Keratinocyte (primary cell): ENCODE results near the gene MAGI2. TPM values are rescaled to one million over a fixed set of nuclear protein-coding genes. Genes with fewer than 3 reads are reported as not detected.

Experiments
- DNase-seq: peaks from one replicate; pipeline ENCODE4 v3.0.0-alpha.2; 2011; ENCODE audit warnings: low read depth, missing footprints, low spot score
- FAIRE-seq: peaks from 2 replicates; lab custom pipeline; 2011; peaks lifted over from hg19 to GRCh38; lab: Jason Lieb, UNC
- H2AFZ ChIP-seq: 2 replicates; pipeline ENCODE4 v1.6.0; 2012; ENCODE audit warnings: low read length, control low read depth, inconsistent platforms; ENCODE audit not compliant: control insufficient read depth
- H3K27ac ChIP-seq: 2 replicates; pipeline ENCODE4 v1.5.1; 2011; ENCODE audit warnings: low read length; ENCODE audit not compliant: control insufficient read depth, insufficient read depth
- H3K27me3 ChIP-seq: 3 replicates; pipeline ENCODE4 v1.6.0; 2011; ENCODE audit warnings: low read length; ENCODE audit not compliant: control insufficient read depth, insufficient read depth; ENCODE audit errors: extremely low read depth
- H3K36me3 ChIP-seq, 2 experiments: 2 replicates in 1 of 2; 3 replicates in 1 of 2; pipeline ENCODE4 v1.5.1; 2011; ENCODE audit warnings: low read length in 2 of 2, mild to moderate bottlenecking in 1 of 2; ENCODE audit not compliant: control insufficient read depth in 2 of 2, insufficient read depth in 2 of 2; ENCODE audit errors: extremely low read depth in 1 of 2
- H3K4me1 ChIP-seq: 3 replicates; pipeline ENCODE4 v1.5.1; 2011; ENCODE audit warnings: low read length; ENCODE audit not compliant: control insufficient read depth, insufficient read depth; ENCODE audit errors: extremely low read depth
- H3K4me2 ChIP-seq: 3 replicates; pipeline ENCODE4 v1.6.0; 2011; ENCODE audit warnings: low read depth, low read length; ENCODE audit not compliant: control insufficient read depth, insufficient read depth; ENCODE audit errors: extremely low read depth
- H3K4me3 ChIP-seq, 3 experiments: fragments of 200-600 bp in 1 of 3; sonication (generic) in 1 of 3; 2 replicates in 2 of 3; 3 replicates in 1 of 3; pipeline ENCODE4 v1.5.1; 2011 to 2016; ENCODE audit warnings: low read length in 3 of 3, mild to moderate bottlenecking in 3 of 3, control low read depth in 2 of 3, inconsistent platforms in 1 of 3, low read depth in 1 of 3, mixed read lengths in 1 of 3, mixed run types in 1 of 3, moderate library complexity in 1 of 3; ENCODE audit not compliant: control insufficient read depth in 2 of 3, insufficient read depth in 2 of 3; ENCODE audit errors: extremely low read depth in 1 of 3
- H3K79me2 ChIP-seq: 2 replicates; pipeline ENCODE4 v1.6.0; 2012; ENCODE audit warnings: low read length; ENCODE audit not compliant: control insufficient read depth, insufficient read depth
- H3K9ac ChIP-seq: 3 replicates; pipeline ENCODE4 v1.6.0; 2011; ENCODE audit warnings: low read length; ENCODE audit not compliant: control insufficient read depth, insufficient read depth; ENCODE audit errors: extremely low read depth
- H3K9me1 ChIP-seq: 3 replicates; pipeline ENCODE4 v1.6.0; 2011; ENCODE audit warnings: low read length; ENCODE audit not compliant: control insufficient read depth, insufficient read depth; ENCODE audit errors: extremely low read depth
- H3K9me3 ChIP-seq: 2 replicates; pipeline ENCODE4 v1.5.1; 2012; ENCODE audit warnings: low read depth, low read length; ENCODE audit not compliant: control insufficient read depth
- H4K20me1 ChIP-seq: 3 replicates; pipeline ENCODE4 v1.6.0; 2011; ENCODE audit warnings: low read length; ENCODE audit not compliant: control insufficient read depth, insufficient read depth; ENCODE audit errors: extremely low read depth
- EZH2 ChIP-seq: IDR thresholded peaks from one replicate; pipeline ENCODE4 v1.6.1; 2012; ENCODE audit warnings: inconsistent platforms, mild to moderate bottlenecking, low read length, moderate library complexity
- dilution Hi-C: fragments of 300-500 bp; cut with MboI; formaldehyde crosslinking; loops from one replicate; pipeline ENCODE4 v1.7.0; 2020; ENCODE audit warnings: low sequenced_read_pairs; ENCODE audit not compliant: extremely low pct_ligation_motif_present
- polyA plus RNA-seq, 5 experiments: library from polyadenylated mRNA; depleted of rRNA in 3 of 5; stranded (reverse) in 3 of 5; stranded (forward) in 1 of 5; unstranded in 1 of 5; fragments of >200 nt; gene quantifications; 1 replicate in 1 of 5; 2 replicates in 3 of 5; 3 replicates in 1 of 5; pipeline versions ENCODE4 v1.2.1 to v1.2.3, GENCODE V29; 2011 to 2012; ENCODE audit warnings: missing spikeins in 2 of 5, low read depth in 1 of 5, low replicate concordance in 1 of 5
- TF ChIP-seq, protein P1 (sequence below), 3 experiments: IDR thresholded peaks in 1 of 3; conservative IDR thresholded peaks in 1 of 3; optimal IDR thresholded peaks in 1 of 3; 2 replicates in 2 of 3; 3 replicates in 1 of 3; pipeline versions ENCODE3 to v1.5.1; 2011; ENCODE audit warnings: low read length in 3 of 3, mild to moderate bottlenecking in 3 of 3, moderate library complexity in 2 of 3, control low read depth in 1 of 3, inconsistent platforms in 1 of 3; ENCODE audit not compliant: insufficient read depth in 2 of 3; ENCODE audit errors: extremely low read depth in 1 of 3

The MAGI2 gene
- polyA plus RNA-seq, 1 donor (not counting 4 experiments of a cell fraction or from before 2014, with no cell fraction given), result 0.07 TPM

DNA sequence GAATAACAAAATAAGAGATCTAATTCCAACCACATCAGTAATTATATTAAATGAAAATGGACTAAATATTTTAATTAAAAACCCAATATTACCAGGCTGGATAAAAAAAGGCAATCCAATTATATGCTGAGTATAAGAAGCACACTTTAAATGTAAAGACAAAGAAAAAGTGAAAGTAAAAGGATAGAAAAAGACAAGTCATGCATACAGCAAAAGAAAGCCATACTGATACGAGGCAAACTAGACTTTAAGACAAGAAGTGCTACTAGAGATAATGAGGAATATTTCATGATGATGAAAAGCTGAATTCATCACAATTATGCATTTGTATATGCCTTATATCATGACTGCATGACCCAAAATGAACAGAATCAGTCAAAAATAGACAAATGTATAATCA, 1026.3 kb downstream of the MAGI2 start:
- Histone ChIP-seq H3K9me3 (no peaks in the 10 kb centered on the region), H3K27me3 (no peaks in the 10 kb centered on the region), H2AFZ (no peak overlapping the region), H3K27ac (no peak overlapping the region), H3K9ac (no peak overlapping the region), H3K4me1 (no peaks in the 10 kb centered on the region), H3K79me2 (no peaks in the 10 kb centered on the region), H3K4me2 (no peak overlapping the region), H4K20me1 (no peaks in the 10 kb centered on the region), H3K36me3 (no peaks in the 10 kb centered on the region), H3K9me1 (no peaks in the 10 kb centered on the region), H3K4me3 (no peak overlapping the region)
- TF ChIP-seq, protein P1, sequence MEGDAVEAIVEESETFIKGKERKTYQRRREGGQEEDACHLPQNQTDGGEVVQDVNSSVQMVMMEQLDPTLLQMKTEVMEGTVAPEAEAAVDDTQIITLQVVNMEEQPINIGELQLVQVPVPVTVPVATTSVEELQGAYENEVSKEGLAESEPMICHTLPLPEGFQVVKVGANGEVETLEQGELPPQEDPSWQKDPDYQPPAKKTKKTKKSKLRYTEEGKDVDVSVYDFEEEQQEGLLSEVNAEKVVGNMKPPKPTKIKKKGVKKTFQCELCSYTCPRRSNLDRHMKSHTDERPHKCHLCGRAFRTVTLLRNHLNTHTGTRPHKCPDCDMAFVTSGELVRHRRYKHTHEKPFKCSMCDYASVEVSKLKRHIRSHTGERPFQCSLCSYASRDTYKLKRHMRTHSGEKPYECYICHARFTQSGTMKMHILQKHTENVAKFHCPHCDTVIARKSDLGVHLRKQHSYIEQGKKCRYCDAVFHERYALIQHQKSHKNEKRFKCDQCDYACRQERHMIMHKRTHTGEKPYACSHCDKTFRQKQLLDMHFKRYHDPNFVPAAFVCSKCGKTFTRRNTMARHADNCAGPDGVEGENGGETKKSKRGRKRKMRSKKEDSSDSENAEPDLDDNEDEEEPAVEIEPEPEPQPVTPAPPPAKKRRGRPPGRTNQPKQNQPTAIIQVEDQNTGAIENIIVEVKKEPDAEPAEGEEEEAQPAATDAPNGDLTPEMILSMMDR (optimal IDR thresholded peaks at IDR 0.05 in 1 of 3, IDR thresholded peaks at IDR 0.05 in 1 of 3, conservative IDR thresholded peaks at IDR 0.05 in 1 of 3; ENCODE audit: extremely low read depth in 1 of 3, insufficient read depth in 2 of 3, low read length in 3 of 3), result no peak
- no peak for TF ChIP-seq EZH2
- DNase-seq (no peak), FAIRE-seq (no peak)
- dilution Hi-C loops, result no loop called here

DNA sequence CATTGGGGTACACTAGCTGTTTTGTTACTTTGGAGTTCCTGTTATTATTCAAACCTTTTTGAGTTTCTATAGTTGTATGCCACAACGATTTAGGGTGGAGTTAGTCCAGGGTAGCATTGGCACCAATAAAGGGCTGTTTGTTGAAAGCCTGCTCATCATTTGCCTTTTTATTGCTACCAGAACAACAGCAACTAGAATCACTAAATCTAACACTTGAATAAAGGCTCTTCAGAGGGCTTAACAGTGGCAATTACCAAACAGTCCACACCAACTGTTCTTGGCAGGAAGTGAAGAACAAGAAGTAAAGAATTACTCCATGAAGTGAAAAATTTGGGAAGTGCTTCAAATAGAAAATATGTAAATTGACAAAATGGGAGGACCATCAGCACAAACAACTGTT, 1033.5 kb downstream of the MAGI2 start:
- Histone ChIP-seq H3K79me2 (no peaks in the 10 kb centered on the region), H3K4me3 (no peak overlapping the region), H3K4me1 (no peaks in the 10 kb centered on the region), H3K4me2 (no peak overlapping the region), H3K36me3 (no peaks in the 10 kb centered on the region), H4K20me1 (no peaks in the 10 kb centered on the region), H3K9me1 (no peaks in the 10 kb centered on the region), H3K9me3 (no peaks in the 10 kb centered on the region), H3K9ac (no peak overlapping the region), H2AFZ (no peak overlapping the region), H3K27ac (no peak overlapping the region), H3K27me3 (no peaks in the 10 kb centered on the region)
- DNase-seq (no peak), FAIRE-seq (no peak)
- dilution Hi-C loops, result no loop called here
- TF ChIP-seq, protein P1 (optimal IDR thresholded peaks at IDR 0.05 in 1 of 3, IDR thresholded peaks at IDR 0.05 in 1 of 3, conservative IDR thresholded peaks at IDR 0.05 in 1 of 3; ENCODE audit: extremely low read depth in 1 of 3, insufficient read depth in 2 of 3, low read length in 3 of 3), result no peak
- TF ChIP-seq EZH2, result no peak
